Measurements from ENCODE around the gene SHISA4. TPM values are rescaled to one million over a fixed set of nuclear protein-coding genes. Genes with fewer than 3 reads are reported as not detected.
"Not testable (repeated sequence)": the region's sequence is repeated elsewhere in the genome, so short reads cannot be mapped to it uniquely, and the experiment has no call there.

SHISA4 gene
- total RNA-seq, 1 donor from 2014 or later: 1.4 TPM

- intact Hi-C loops (cut with micrococcal nuclease): loop anchor here (1.0 to 2.0 kb wide), 3 partner anchors 58 to 238 kb away; partner anchors contain the start of gene TIMM17A
Observed at GRCh38 chr1:201896951-201897391, 8.3 kb downstream of the SHISA4 start.

- intact Hi-C loops (cut with micrococcal nuclease): no loop called here
Observed at GRCh38 chr1:201898240-201898894, 9.7 kb downstream of the SHISA4 start.

GRCh38 chr1:201898992-201899391, 10.3 kb downstream of the SHISA4 start:
- intact Hi-C loops (cut with micrococcal nuclease): no loop called here

- intact Hi-C loops (cut with micrococcal nuclease): no loop called here
Observed at GRCh38 chr1:201899683-201900429, 11.2 kb downstream of the SHISA4 start.

GRCh38 chr1:201900476-201900875, 11.8 kb downstream of the SHISA4 start:
- intact Hi-C loops (cut with micrococcal nuclease): no loop called here

GRCh38 chr1:201901036-201901435, 12.3 kb downstream of the SHISA4 start:
- intact Hi-C loops (cut with micrococcal nuclease): not testable (repeated sequence)

- intact Hi-C loops (cut with micrococcal nuclease): no loop called here
Observed at GRCh38 chr1:201902198-201902597, 13.5 kb downstream of the SHISA4 start.

GRCh38 chr1:201903135-201903534, 14.4 kb downstream of the SHISA4 start:
- intact Hi-C loops (cut with micrococcal nuclease): no loop called here

GRCh38 chr1:201904579-201904978, 15.9 kb downstream of the SHISA4 start:
- intact Hi-C loops (cut with micrococcal nuclease): no loop called here

- intact Hi-C loops (cut with micrococcal nuclease): no loop called here
Observed at GRCh38 chr1:201905234-201905890, 16.7 kb downstream of the SHISA4 start.

- intact Hi-C loops (cut with micrococcal nuclease): no loop called here
Observed at GRCh38 chr1:201906336-201906735, 17.6 kb downstream of the SHISA4 start.

GRCh38 chr1:201907621-201908020, 18.9 kb downstream of the SHISA4 start:
- intact Hi-C loops (cut with micrococcal nuclease): no loop called here

- intact Hi-C loops (cut with micrococcal nuclease): no loop called here
Observed at GRCh38 chr1:201911826-201912571, 23.3 kb downstream of the SHISA4 start.

- intact Hi-C loops (cut with micrococcal nuclease): no loop called here
Observed at GRCh38 chr1:201912832-201913231, 24.1 kb downstream of the SHISA4 start.

GRCh38 chr1:201914456-201915235, 25.9 kb downstream of the SHISA4 start:
- intact Hi-C loops (cut with micrococcal nuclease): no loop called here

GRCh38 chr1:201916649-201917249, 28.1 kb downstream of the SHISA4 start:
- intact Hi-C loops (cut with micrococcal nuclease): no loop called here

GRCh38 chr1:201917362-201918033, 28.8 kb downstream of the SHISA4 start:
- intact Hi-C loops (cut with micrococcal nuclease): no loop called here

GRCh38 chr1:201918343-201918742, 29.6 kb downstream of the SHISA4 start:
- intact Hi-C loops (cut with micrococcal nuclease): no loop called here

GRCh38 chr1:201921952-201922558, 33.4 kb downstream of the SHISA4 start:
- intact Hi-C loops (cut with micrococcal nuclease): no loop called here

- intact Hi-C loops (cut with micrococcal nuclease): no loop called here
Observed at GRCh38 chr1:201925301-201925567, 36.5 kb downstream of the SHISA4 start.

All from T-helper 2 cell treated with Interferon-gamma antibody and Interleukin-4, amounts not matched to agents 100 ng/mL and 5 ng/mL, for 36 hours (primary cell).